Epithelial cell of alveolus of lung (primary cell): Measurements from ENCODE around the gene AP4B1. TPM values are rescaled to one million over a fixed set of nuclear protein-coding genes. Genes with fewer than 3 reads are reported as not detected.

ENCODE experiments used
- total RNA-seq: library from RNA; depleted of rRNA; stranded (reverse); fragments of >200 nt; gene quantifications from 2 replicates; pipeline ENCODE4 v1.2.1, GENCODE V29; 2015

AP4B1 gene
- total RNA-seq: 8.8 and 9.4 TPM in 2 replicates

DNA sequence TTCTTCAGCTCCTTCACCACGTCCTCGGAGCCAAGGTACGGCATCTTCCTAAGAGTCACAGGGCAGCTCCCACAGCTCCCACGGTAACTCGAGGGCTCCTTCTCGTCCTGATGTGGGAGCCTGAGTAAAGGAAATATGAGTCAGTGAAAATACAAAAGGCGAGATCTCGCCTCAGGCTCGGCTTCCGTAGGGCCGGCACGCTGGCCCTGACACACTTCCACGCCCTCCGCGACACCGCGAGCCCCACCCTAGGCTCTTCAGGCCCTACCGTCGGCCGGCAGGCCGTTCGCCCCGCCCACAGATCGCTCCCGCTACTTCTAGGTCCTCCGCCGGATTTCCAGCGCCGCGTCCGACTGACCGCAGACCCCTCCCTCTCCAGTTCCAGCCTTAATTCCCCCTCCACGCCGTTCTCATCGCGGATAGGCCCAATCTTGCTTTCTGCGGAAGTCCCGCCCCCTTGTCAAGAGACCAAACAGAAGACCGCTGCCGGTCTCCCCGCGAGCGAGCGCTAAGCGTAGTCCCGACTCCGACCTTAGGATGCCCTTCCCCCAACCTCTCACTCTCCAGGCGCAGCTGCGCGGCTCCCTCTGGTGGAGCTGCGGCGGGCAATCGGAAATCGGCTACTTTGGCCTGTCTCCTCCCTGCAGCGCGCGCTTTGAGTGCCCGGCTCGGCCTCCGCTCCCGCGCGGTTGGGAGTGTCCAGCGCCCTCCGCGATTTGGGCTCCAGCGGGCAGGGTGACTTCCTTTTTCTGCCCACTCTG is at the start of gene AP4B1, which contains the start of gene DCLRE1B:
TSS of gene AP4B1 (minus strand) at position 126 of the 761 bp plus-strand sequence. CDS start at position 44, 82 bp downstream.
TSS of gene DCLRE1B (plus strand) at position 653 of the 761 bp plus-strand sequence. CDS start 261 bp downstream, outside the sequence.

DNA sequence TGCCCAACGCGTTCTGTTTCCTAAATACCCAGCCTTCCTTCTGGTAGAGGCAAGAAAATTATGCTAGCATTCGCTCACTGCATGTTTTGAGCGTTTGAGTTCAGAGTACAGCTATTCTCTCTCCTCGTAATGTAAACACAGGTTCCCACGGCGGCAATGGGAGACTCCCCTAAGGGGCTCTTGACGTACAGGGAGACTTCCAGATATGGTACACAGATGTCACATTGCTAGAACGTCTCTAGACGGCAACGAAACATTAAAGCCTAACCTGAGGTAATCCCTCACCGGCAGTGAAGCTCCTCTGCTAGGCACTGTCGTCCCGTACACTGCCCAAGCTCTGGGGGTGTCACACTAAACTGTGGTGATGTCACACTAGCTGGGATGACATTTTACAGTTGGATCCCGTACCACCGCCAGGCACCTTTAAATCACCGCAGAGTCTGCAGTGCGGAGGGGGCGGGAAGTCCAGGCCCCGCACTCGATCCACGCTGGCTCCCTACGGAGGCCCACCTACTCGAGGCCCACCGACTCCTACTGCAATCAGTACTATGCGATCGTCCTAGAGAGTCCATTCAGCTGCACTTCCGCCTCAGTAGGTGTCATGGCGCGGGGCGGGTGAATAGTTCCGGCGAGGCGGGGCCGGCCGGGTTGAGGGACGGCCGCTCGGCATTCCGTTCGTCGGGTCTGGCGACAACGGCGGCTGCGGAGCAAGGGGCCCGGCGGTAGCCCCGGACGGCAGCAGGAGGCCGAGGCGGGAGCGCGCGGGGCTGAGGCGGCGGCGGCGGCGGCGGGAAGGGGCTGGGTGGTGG is 24.5 kb upstream of the AP4B1 start, which contains the start of gene HIPK1:
TSS of gene HIPK1 (plus strand) at position 384 of the 809 bp plus-strand sequence.

DNA sequence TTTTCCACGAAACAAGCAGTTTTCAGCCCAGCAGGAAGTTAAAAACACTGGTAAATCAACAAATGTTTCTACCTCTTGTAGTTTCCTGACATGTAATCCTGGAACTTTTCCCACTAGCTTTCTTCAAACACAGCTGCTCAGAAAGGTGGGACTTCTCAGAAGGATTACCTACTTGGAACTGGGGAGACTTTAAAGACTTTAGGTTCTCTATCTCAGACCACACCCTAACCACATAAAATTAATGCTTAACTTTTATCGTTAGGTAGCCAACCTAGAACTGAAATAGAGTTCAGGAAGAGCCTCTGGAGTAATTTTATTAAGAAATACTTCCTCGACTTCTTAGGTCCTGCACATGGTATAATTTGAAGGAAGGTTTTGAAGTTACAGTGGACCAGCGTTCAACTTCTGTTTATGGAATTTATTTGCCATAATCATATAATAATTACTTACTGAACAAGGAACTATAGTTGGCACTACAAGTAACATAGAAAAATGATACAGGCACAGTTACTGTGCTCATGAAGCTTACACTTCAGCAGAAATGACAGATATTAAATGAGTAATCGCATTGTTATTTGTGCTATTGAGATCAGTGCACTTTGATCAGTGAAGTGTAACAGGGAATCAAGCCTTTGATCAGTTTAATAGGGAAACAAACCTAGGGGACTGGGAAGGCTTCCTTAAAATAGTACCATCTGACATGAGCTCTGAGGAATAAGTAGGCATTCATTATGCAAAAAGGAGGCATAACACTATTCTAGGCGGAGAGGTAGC is 17.0 kb downstream of the AP4B1 start, which contains the start of gene BCL2L15:
TSS of gene BCL2L15 (minus strand) at position 180 of the 774 bp plus-strand sequence. CDS start 206 bp downstream, outside the sequence.

DNA sequence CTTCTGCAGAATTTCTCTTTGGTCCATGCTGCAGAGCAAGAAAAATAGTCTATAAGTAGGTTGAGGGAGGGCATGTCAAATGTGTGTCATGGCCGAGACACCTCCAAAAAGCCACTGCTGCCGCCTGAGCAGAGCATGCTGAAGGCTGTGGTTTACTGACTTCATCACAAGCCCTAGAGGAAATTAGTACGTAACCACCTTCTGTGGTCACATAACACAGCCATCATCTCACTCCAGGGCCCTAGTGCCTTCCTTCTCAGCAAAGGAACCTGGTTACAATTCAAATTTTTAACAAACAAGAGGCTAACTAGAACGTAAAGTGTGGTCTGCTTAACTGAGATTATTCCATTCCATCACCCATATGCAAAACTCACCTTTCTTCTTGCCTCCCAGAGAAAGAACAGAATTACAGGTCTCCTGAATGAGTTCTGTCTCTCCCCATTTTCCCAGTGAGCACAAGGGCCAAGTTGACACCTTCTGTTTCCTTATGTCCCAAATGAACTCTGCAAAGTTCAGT is 32.9 kb downstream of the AP4B1 start, which contains the start of gene PTPN22:
TSS of gene PTPN22 (minus strand) at position 116 of the 517 bp plus-strand sequence.

Other genes starting within 250 kb of the AP4B1 start
- 21.6 and 28.4 TPM in 2 replicates for gene PHTF1, start 145.3 kb downstream of the AP4B1 start, total RNA-seq
- gene RSBN1, start 92.3 kb downstream of the AP4B1 start, total RNA-seq: 5.8 and 19.1 TPM in 2 replicates
- 0.16 and 1.3 TPM in 2 replicates for gene PTPN22, start 33.1 kb downstream of the AP4B1 start, total RNA-seq
- under 0.01 TPM in 1 of 2 replicates, not detected in the other for gene BCL2L15, start 17.2 kb downstream of the AP4B1 start, total RNA-seq
- 8.6 and 9.6 TPM in 2 replicates for gene DCLRE1B, start 527 bp upstream of the AP4B1 start, total RNA-seq
- gene HIPK1, start 24.5 kb upstream of the AP4B1 start, total RNA-seq: 24.3 and 26.7 TPM in 2 replicates
- 97.4 and 98.5 TPM in 2 replicates for gene OLFML3, start 74.7 kb upstream of the AP4B1 start, total RNA-seq
- 0.72 TPM in 1 of 2 replicates, not detected in the other for gene SYT6, start 249.1 kb upstream of the AP4B1 start, total RNA-seq